OCI-LY7 (cell line): Measurements from ENCODE around the gene AGK. TPM values are rescaled to one million over a fixed set of nuclear protein-coding genes. Genes with fewer than 3 reads are reported as not detected.

Experiments used
- BruUV-seq: library from RNA; stranded (reverse); fragments of 400-500 nt; replicated peaks from 2 replicates; lab custom pipeline; 2021; lab: Mats Ljungman, UMichigan
- CTCF ChIA-PET: fragments of 300-600 bp; sonication (Branson Sonifier 250); formaldehyde crosslinking; loops from one replicate; lab custom pipeline; 2022; ENCODE audit warnings: antibody characterized with exemption; ENCODE audit not compliant: unreplicated experiment; lab: Charles Lee
- POLR2A ChIA-PET: fragments of 300-600 bp; sonication (Branson Sonifier 250); formaldehyde crosslinking; loops from one replicate; lab custom pipeline; 2022; ENCODE audit warnings: antibody characterized with exemption; lab: Charles Lee
- DNase-seq: peaks from one replicate; pipeline ENCODE4 v3.0.0-alpha.2; 2015; ENCODE audit warnings: low spot score
- H2AFZ ChIP-seq: fragments of 200-600 bp; sonication (generic), shearing (Covaris generic); 2 replicates; pipeline ENCODE4 v1.6.1; 2014; ENCODE audit warnings: mild to moderate bottlenecking, antibody characterized with exemption, low read length, moderate library complexity
- H3K27ac ChIP-seq: fragments of 200-600 bp; sonication (generic); 2 replicates; pipeline ENCODE4 v1.5.1; 2014; ENCODE audit warnings: mixed run types, low read depth, mild to moderate bottlenecking, moderate library complexity, low read length, inconsistent platforms; ENCODE audit not compliant: poor library complexity, severe bottlenecking
- H3K36me3 ChIP-seq: fragments of 200-600 bp; sonication (generic); 2 replicates; pipeline ENCODE4 v1.6.1; 2014; ENCODE audit warnings: mild to moderate bottlenecking, antibody characterized with exemption, low read length, moderate library complexity, mixed read lengths; ENCODE audit not compliant: insufficient read depth
- H3K4me1 ChIP-seq: fragments of 200-600 bp; sonication (generic); 2 replicates; pipeline ENCODE4 v1.5.1; 2014; ENCODE audit warnings: mild to moderate bottlenecking, low read length; ENCODE audit not compliant: insufficient read depth, poor library complexity, severe bottlenecking
- H3K4me2 ChIP-seq: fragments of 200-600 bp; sonication (generic); 2 replicates; pipeline ENCODE4 v1.6.1; 2014; ENCODE audit warnings: mild to moderate bottlenecking, low read length
- H3K4me3 ChIP-seq: fragments of 200-600 bp; sonication (generic); 2 replicates; pipeline ENCODE4 v1.5.1; 2014; ENCODE audit warnings: mild to moderate bottlenecking, low read depth, low read length; ENCODE audit not compliant: poor library complexity, severe bottlenecking
- H3K79me2 ChIP-seq: fragments of 200-600 bp; sonication (generic); 2 replicates; pipeline ENCODE4 v1.6.1; 2016; ENCODE audit warnings: low read depth, mild to moderate bottlenecking, low read length, moderate library complexity, mixed read lengths; ENCODE audit not compliant: insufficient read depth
- H3K9me2 ChIP-seq: fragments of 200-600 bp; sonication (generic); 2 replicates; pipeline ENCODE4 v1.6.1; 2016; ENCODE audit warnings: mild to moderate bottlenecking, low read length, mixed read lengths; ENCODE audit not compliant: insufficient read depth
- H3K9me3 ChIP-seq: fragments of 200-600 bp; sonication (generic); 2 replicates; pipeline ENCODE4 v1.6.1; 2014; ENCODE audit warnings: mild to moderate bottlenecking, mixed run types, low read length, mixed read lengths
- H4K20me1 ChIP-seq: fragments of 200-600 bp; sonication (generic); 2 replicates; pipeline ENCODE4 v1.6.1; 2014; ENCODE audit warnings: mild to moderate bottlenecking, antibody characterized with exemption, low read length, moderate library complexity, mixed read lengths; ENCODE audit not compliant: insufficient read depth
- CTCF ChIP-seq: fragments of 200-600 bp; sonication (generic); conservative IDR thresholded peaks from 2 replicates; pipeline ENCODE4 v1.5.1; 2014; ENCODE audit warnings: mild to moderate bottlenecking, antibody characterized with exemption, low read length, moderate library complexity, mixed read lengths
- EZH2phosphoT487 ChIP-seq: fragments of 200-600 bp; sonication (generic); IDR thresholded peaks from 2 replicates; pipeline ENCODE4 v1.6.1; 2018; ENCODE audit warnings: low read depth, borderline replicate concordance, mild to moderate bottlenecking, mixed run types, antibody characterized with exemption, low read length, moderate library complexity, mixed read lengths
- intact Hi-C: fragments of 100-400 bp; cut with micrococcal nuclease; formaldehyde crosslinking; loops from one replicate; pipeline ENCODE4 v1.10.0; 2022; ENCODE audit not compliant: unreplicated experiment
- total RNA-seq, 2 experiments: library from RNA; depleted of rRNA in 1 of 2; stranded (reverse); fragments of >200 nt in 1 of 2; shearing (Covaris generic) in 1 of 2; gene quantifications; 2 replicates each; pipeline ENCODE4 v1.2.3, GENCODE V29; 2014 to 2022

AGK gene
- total RNA-seq, 2 experiments from 2014 or later = 31.2 to 33.6 TPM

GRCh38 chr7:141585592-141586510 lies 34.6 kb downstream of the AGK start:
- no TSS peak for BruUV-seq
- DNase-seq = no peak
- POLR2A ChIA-PET = no interaction called here
- intact Hi-C loops = no loop called here
- Histone ChIP-seq H3K9me3 (no peaks in the 10 kb centered on the region), H3K27ac (no peak overlapping the region), H2AFZ (no peak overlapping the region), H3K79me2 (no peaks in the 10 kb centered on the region), H3K4me1 (no peaks in the 10 kb centered on the region), H3K4me2 (no peak overlapping the region), H3K9me2 (no peaks in the 10 kb centered on the region), H3K36me3 (peaks cover 6% of the 10 kb centered on the region; the same call in 1 of the 2 replicates), H3K4me3 (no peak overlapping the region), H4K20me1 (no peaks in the 10 kb centered on the region)
- CTCF ChIA-PET = no interaction called here
- TF ChIP-seq EZH2phosphoT487 (no peak), CTCF (no peak)

GRCh38 chr7:141586878-141587277 lies 35.7 kb downstream of the AGK start:
- Histone ChIP-seq H3K4me2 (no peak overlapping the region), H3K4me3 (no peak overlapping the region), H3K9me3 (no peaks in the 10 kb centered on the region), H2AFZ (no peak overlapping the region), H4K20me1 (no peaks in the 10 kb centered on the region), H3K27ac (no peak overlapping the region), H3K79me2 (no peaks in the 10 kb centered on the region), H3K36me3 (peaks cover 6% of the 10 kb centered on the region; the same call in 1 of the 2 replicates), H3K9me2 (no peaks in the 10 kb centered on the region), H3K4me1 (no peaks in the 10 kb centered on the region)
- CTCF ChIA-PET = no interaction called here
- intact Hi-C loops = no loop called here
- TF ChIP-seq EZH2phosphoT487 = no peak
- TF ChIP-seq CTCF = no peak
- POLR2A ChIA-PET = no interaction called here
- no TSS peak for BruUV-seq
- no peak for DNase-seq

GRCh38 chr7:141587304-141587703 lies 36.1 kb downstream of the AGK start:
- POLR2A ChIA-PET = no interaction called here
- no peak overlapping the region for H3K27ac ChIP-seq
- no peak overlapping the region for H3K4me2 ChIP-seq
- intact Hi-C loops = no loop called here
- peaks cover 6% of the 10 kb centered on the region; the same call in 1 of the 2 replicates for H3K36me3 ChIP-seq
- H3K4me1 ChIP-seq = no peaks in the 10 kb centered on the region
- BruUV-seq = no TSS peak
- no peaks in the 10 kb centered on the region for H4K20me1 ChIP-seq
- no peak overlapping the region for H3K4me3 ChIP-seq
- no peaks in the 10 kb centered on the region for H3K9me3 ChIP-seq
- H3K9me2 ChIP-seq = no peaks in the 10 kb centered on the region
- DNase-seq = no peak
- H3K79me2 ChIP-seq = no peaks in the 10 kb centered on the region
- CTCF ChIA-PET = no interaction called here
- TF ChIP-seq EZH2phosphoT487 (no peak), CTCF (no peak)
- no peak overlapping the region for H2AFZ ChIP-seq
